GM12865 (cell line): Measurements from ENCODE around the gene TRRAP.

Experiments
- DNase-seq: peaks from one replicate; pipeline ENCODE4 v3.0.0; 2010; ENCODE audit warnings: low read depth
- H3K4me3 ChIP-seq: 2 replicates; pipeline ENCODE4 v1.5.1; 2011; ENCODE audit warnings: mild to moderate bottlenecking, low read depth, low read length, control low read depth
- CTCF ChIP-seq: IDR thresholded peaks from 2 replicates; pipeline ENCODE4 v1.5.1; 2011; ENCODE audit warnings: low read length, control low read depth, low read depth, inconsistent platforms; ENCODE audit not compliant: insufficient read depth; ENCODE audit errors: missing control alignments

Gene TRRAP

GRCh38 chr7:99012722-99013121 is 134.4 kb downstream of the TRRAP start:
- no peak for TF ChIP-seq CTCF
- no peak overlapping the region for H3K4me3 ChIP-seq
- no peak for DNase-seq

GRCh38 chr7:99013266-99014112 is 135.2 kb downstream of the TRRAP start:
- H3K4me3 ChIP-seq = no peak overlapping the region
- TF ChIP-seq CTCF = no peak
- DNase-seq = no peak

- no peak for TF ChIP-seq CTCF
- DNase-seq = no peak
- H3K4me3 ChIP-seq = no peak overlapping the region
Measured at GRCh38 chr7:99014113-99014985, 136.0 kb downstream of the TRRAP start.

GRCh38 chr7:99016196-99016595 is 137.9 kb downstream of the TRRAP start:
- H3K4me3 ChIP-seq = no peak overlapping the region
- peak; percentile 30 for DNase-seq
- TF ChIP-seq CTCF = no peak

- TF ChIP-seq CTCF = no peak
- H3K4me3 ChIP-seq = no peak overlapping the region
- no peak for DNase-seq
Measured at GRCh38 chr7:99019523-99020412, 141.4 kb downstream of the TRRAP start.

GRCh38 chr7:99020413-99020715 is 142.0 kb downstream of the TRRAP start:
- TF ChIP-seq CTCF = no peak
- no peak overlapping the region for H3K4me3 ChIP-seq
- no peak for DNase-seq
